ENCODE measurements around the gene OR2T27.
"Not testable (repeated sequence)": the region's sequence is repeated elsewhere in the genome, so short reads cannot be mapped to it uniquely, and the experiment has no call there.

OR2T27 gene

GRCh38 chr1:248641583-248641982 is 13.7 kb downstream of the OR2T27 start:
- DNase-seq (ENCODE audit: low read depth, low spot score) = not testable (repeated sequence)

- DNase-seq (ENCODE audit: low read depth, low spot score) = not testable (repeated sequence)
These were observed 14.4 kb downstream of the OR2T27 start for GRCh38 chr1:248640906-248641305.

- not testable (repeated sequence) for DNase-seq (ENCODE audit: low read depth, low spot score)
These were observed 15.7 kb downstream of the OR2T27 start for GRCh38 chr1:248639652-248640051.

- DNase-seq (ENCODE audit: low read depth, low spot score) = not testable (repeated sequence)
These were observed 18.7 kb downstream of the OR2T27 start for GRCh38 chr1:248636612-248637011.

GRCh38 chr1:248634991-248635390 is 20.3 kb downstream of the OR2T27 start, which contains the start of gene OR2T11:
OR2T11 (minus strand) TSS chr1:248635091; CDS start chr1:248627128, 7,963 bp downstream.
- DNase-seq (ENCODE audit: low read depth, low spot score) = not testable (repeated sequence)

- DNase-seq (ENCODE audit: low read depth, low spot score) = no peak
These were observed 23.8 kb downstream of the OR2T27 start for GRCh38 chr1:248631354-248632008.

GRCh38 chr1:248630551-248630950 is 24.8 kb downstream of the OR2T27 start:
- DNase-seq (ENCODE audit: low read depth, low spot score) = no peak

GRCh38 chr1:248627971-248628844 is 27.1 kb downstream of the OR2T27 start:
- DNase-seq (ENCODE audit: low read depth, low spot score) = no peak

- no peak for DNase-seq (ENCODE audit: low read depth, low spot score)
These were observed 29.4 kb downstream of the OR2T27 start for GRCh38 chr1:248625971-248626370.

- DNase-seq (ENCODE audit: low read depth, low spot score) = no peak
These were observed 30.2 kb downstream of the OR2T27 start for GRCh38 chr1:248625166-248625565.

GRCh38 chr1:248622570-248623001 is 32.7 kb downstream of the OR2T27 start:
- no peak for DNase-seq (ENCODE audit: low read depth, low spot score)

- DNase-seq (ENCODE audit: low read depth, low spot score) = no peak
These were observed 33.6 kb downstream of the OR2T27 start for GRCh38 chr1:248621770-248622169.

GRCh38 chr1:248618878-248619277 is 36.5 kb downstream of the OR2T27 start:
- DNase-seq (ENCODE audit: low read depth, low spot score) = peak; percentile 15

- no peak for DNase-seq (ENCODE audit: low read depth, low spot score)
These were observed 37.2 kb downstream of the OR2T27 start for GRCh38 chr1:248618119-248618518.

GRCh38 chr1:248613742-248614141 is 41.6 kb downstream of the OR2T27 start:
- DNase-seq (ENCODE audit: low read depth, low spot score) = no peak

GRCh38 chr1:248611883-248612414 is 43.4 kb downstream of the OR2T27 start:
- DNase-seq (ENCODE audit: low read depth, low spot score) = no peak

- no peak for DNase-seq (ENCODE audit: low read depth, low spot score)
These were observed 45.0 kb downstream of the OR2T27 start for GRCh38 chr1:248610301-248610700.
